ENCODE measurements around the gene EYS.

EYS gene

GRCh38 chr6:64155063-64155462 is 1552.0 kb downstream of the EYS start:
- H3K4me1 ChIP-seq (ENCODE audit: low read depth, poor library complexity, severe bottlenecking): no peaks in the 10 kb centered on the region
- H3K36me3 ChIP-seq (ENCODE audit: insufficient read depth): no peaks in the 10 kb centered on the region
- H4K20me1 ChIP-seq (ENCODE audit: insufficient read depth): no peaks in the 10 kb centered on the region
- no peaks in the 10 kb centered on the region for H3K79me2 ChIP-seq (ENCODE audit: insufficient read depth, low read depth)
- H3K9ac ChIP-seq: no peak overlapping the region
- no peak overlapping the region for H3K27ac ChIP-seq
- no peak overlapping the region for H3K4me2 ChIP-seq
- no peak overlapping the region for H3K4me3 ChIP-seq (IDR thresholded peaks at IDR 0.05; ENCODE audit: insufficient read depth, low read depth, low read length)
- H2AFZ ChIP-seq (ENCODE audit: low read depth): no peak overlapping the region
- TF ChIP-seq CTCF (conservative IDR thresholded peaks at IDR 0.05; ENCODE audit: low read depth, low read length): no peak
- H3K27me3 ChIP-seq (ENCODE audit: insufficient read depth, low read depth): no peaks in the 10 kb centered on the region

- no peak overlapping the region for H3K4me3 ChIP-seq (IDR thresholded peaks at IDR 0.05; ENCODE audit: insufficient read depth, low read depth, low read length)
- no peak overlapping the region for H3K9ac ChIP-seq
- no peaks in the 10 kb centered on the region for H3K36me3 ChIP-seq (ENCODE audit: insufficient read depth)
- no peaks in the 10 kb centered on the region for H3K4me1 ChIP-seq (ENCODE audit: low read depth, poor library complexity, severe bottlenecking)
- no peak overlapping the region for H3K27ac ChIP-seq
- H2AFZ ChIP-seq (ENCODE audit: low read depth): no peak overlapping the region
- no peak overlapping the region for H3K4me2 ChIP-seq
- H3K27me3 ChIP-seq (ENCODE audit: insufficient read depth, low read depth): no peaks in the 10 kb centered on the region
- H3K79me2 ChIP-seq (ENCODE audit: insufficient read depth, low read depth): no peaks in the 10 kb centered on the region
- TF ChIP-seq CTCF (conservative IDR thresholded peaks at IDR 0.05; ENCODE audit: low read depth, low read length): no peak
- H4K20me1 ChIP-seq (ENCODE audit: insufficient read depth): no peaks in the 10 kb centered on the region
Measured at GRCh38 chr6:64146876-64147275, 1560.2 kb downstream of the EYS start.

- H3K79me2 ChIP-seq (ENCODE audit: insufficient read depth, low read depth): no peaks in the 10 kb centered on the region
- no peaks in the 10 kb centered on the region for H3K27me3 ChIP-seq (ENCODE audit: insufficient read depth, low read depth)
- no peak overlapping the region for H2AFZ ChIP-seq (ENCODE audit: low read depth)
- TF ChIP-seq CTCF (conservative IDR thresholded peaks at IDR 0.05; ENCODE audit: low read depth, low read length): no peak
- no peaks in the 10 kb centered on the region for H3K36me3 ChIP-seq (ENCODE audit: insufficient read depth)
- H3K4me1 ChIP-seq (ENCODE audit: low read depth, poor library complexity, severe bottlenecking): no peaks in the 10 kb centered on the region
- no peak overlapping the region for H3K9ac ChIP-seq
- no peaks in the 10 kb centered on the region for H4K20me1 ChIP-seq (ENCODE audit: insufficient read depth)
- no peak overlapping the region for H3K4me2 ChIP-seq
- H3K4me3 ChIP-seq (IDR thresholded peaks at IDR 0.05; ENCODE audit: insufficient read depth, low read depth, low read length): no peak overlapping the region
- H3K27ac ChIP-seq: no peak overlapping the region
Measured at GRCh38 chr6:64146094-64146493, 1560.9 kb downstream of the EYS start.

- Histone ChIP-seq H3K36me3 (ENCODE audit: insufficient read depth) (no peaks in the 10 kb centered on the region), H3K9ac (no peak overlapping the region), H4K20me1 (ENCODE audit: insufficient read depth) (no peaks in the 10 kb centered on the region), H2AFZ (ENCODE audit: low read depth) (no peak overlapping the region), H3K4me2 (no peak overlapping the region), H3K4me1 (ENCODE audit: low read depth, poor library complexity, severe bottlenecking) (no peaks in the 10 kb centered on the region), H3K4me3 (IDR thresholded peaks at IDR 0.05; ENCODE audit: insufficient read depth, low read depth, low read length) (no peak overlapping the region), H3K27me3 (ENCODE audit: insufficient read depth, low read depth) (no peaks in the 10 kb centered on the region), H3K79me2 (ENCODE audit: insufficient read depth, low read depth) (no peaks in the 10 kb centered on the region), H3K27ac (no peak overlapping the region)
- no peak for TF ChIP-seq CTCF (conservative IDR thresholded peaks at IDR 0.05; ENCODE audit: low read depth, low read length)
Measured at GRCh38 chr6:64145658-64146057, 1561.4 kb downstream of the EYS start.

- no peak overlapping the region for H3K27ac ChIP-seq
- no peak overlapping the region for H3K4me2 ChIP-seq
- no peaks in the 10 kb centered on the region for H3K36me3 ChIP-seq (ENCODE audit: insufficient read depth)
- H3K9ac ChIP-seq: no peak overlapping the region
- H3K27me3 ChIP-seq (ENCODE audit: insufficient read depth, low read depth): no peaks in the 10 kb centered on the region
- no peaks in the 10 kb centered on the region for H4K20me1 ChIP-seq (ENCODE audit: insufficient read depth)
- TF ChIP-seq CTCF (conservative IDR thresholded peaks at IDR 0.05; ENCODE audit: low read depth, low read length): no peak
- no peak overlapping the region for H3K4me3 ChIP-seq (IDR thresholded peaks at IDR 0.05; ENCODE audit: insufficient read depth, low read depth, low read length)
- H2AFZ ChIP-seq (ENCODE audit: low read depth): no peak overlapping the region
- H3K4me1 ChIP-seq (ENCODE audit: low read depth, poor library complexity, severe bottlenecking): no peaks in the 10 kb centered on the region
- no peaks in the 10 kb centered on the region for H3K79me2 ChIP-seq (ENCODE audit: insufficient read depth, low read depth)
Measured at GRCh38 chr6:64143101-64143500, 1563.9 kb downstream of the EYS start.
